ENCODE measurements around the gene NACC2.

NACC2 gene

GRCh38 chr9:136092741-136093140, 2.3 kb downstream of the NACC2 start:
- DNase-seq (ENCODE audit: low read depth), result no peak

DNA sequence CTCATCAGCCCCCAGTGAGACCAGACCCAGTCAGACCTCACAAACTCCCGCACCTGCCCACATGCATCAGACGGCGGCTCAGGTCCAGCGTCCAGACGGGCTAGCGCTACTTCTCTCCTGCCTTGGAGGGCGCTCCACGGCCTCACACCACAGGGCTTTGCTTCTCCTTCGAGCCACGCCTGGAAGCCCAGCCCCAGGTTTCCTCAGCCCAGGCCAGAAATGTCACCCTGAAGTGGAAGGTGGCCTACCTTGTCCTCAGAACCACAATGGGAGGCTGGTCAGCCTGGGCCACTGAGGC, 2.8 kb downstream of the NACC2 start:
- no peak for DNase-seq (ENCODE audit: low read depth)

DNA sequence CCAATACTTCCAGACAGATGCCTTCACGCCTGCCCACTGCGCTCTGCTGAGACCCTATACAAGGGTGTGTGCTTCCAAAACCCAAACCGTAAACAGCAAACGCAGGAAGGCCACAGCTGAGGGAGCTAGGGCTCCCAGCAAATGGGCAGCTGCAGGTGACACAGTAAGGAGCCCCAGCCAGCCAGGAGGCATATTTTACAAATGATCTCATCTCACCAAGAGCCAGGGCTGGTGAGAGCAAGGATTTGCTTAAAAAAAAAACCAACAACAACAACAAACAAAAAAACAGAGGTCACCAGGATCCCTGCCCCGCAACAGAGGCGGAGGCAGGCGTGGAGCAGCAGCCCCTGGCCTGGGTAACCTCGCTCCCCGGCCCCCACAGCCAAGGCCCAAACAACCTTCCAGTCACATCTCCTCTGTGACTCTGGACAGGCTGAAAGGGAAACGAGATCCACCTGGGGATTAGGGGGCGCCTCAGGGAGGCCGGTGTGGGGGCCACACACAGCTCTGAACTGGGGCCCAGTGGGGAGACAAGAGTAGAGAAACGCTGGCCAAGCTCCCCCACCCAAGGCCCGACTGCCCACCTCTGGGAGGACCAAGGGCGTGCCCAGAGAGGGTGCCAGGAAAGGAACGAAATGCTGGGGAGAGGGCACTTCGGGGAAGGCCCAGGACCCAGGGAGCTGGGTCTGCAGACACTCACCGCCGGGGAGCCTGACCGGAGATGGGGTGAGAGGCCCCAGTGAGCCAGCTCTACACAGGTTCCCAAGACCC, 3.3 kb downstream of the NACC2 start:
- DNase-seq (ENCODE audit: low read depth), result no peak

- no peak for DNase-seq (ENCODE audit: low read depth)
Measured at GRCh38 chr9:136090768-136091581, 4.1 kb downstream of the NACC2 start.

DNA sequence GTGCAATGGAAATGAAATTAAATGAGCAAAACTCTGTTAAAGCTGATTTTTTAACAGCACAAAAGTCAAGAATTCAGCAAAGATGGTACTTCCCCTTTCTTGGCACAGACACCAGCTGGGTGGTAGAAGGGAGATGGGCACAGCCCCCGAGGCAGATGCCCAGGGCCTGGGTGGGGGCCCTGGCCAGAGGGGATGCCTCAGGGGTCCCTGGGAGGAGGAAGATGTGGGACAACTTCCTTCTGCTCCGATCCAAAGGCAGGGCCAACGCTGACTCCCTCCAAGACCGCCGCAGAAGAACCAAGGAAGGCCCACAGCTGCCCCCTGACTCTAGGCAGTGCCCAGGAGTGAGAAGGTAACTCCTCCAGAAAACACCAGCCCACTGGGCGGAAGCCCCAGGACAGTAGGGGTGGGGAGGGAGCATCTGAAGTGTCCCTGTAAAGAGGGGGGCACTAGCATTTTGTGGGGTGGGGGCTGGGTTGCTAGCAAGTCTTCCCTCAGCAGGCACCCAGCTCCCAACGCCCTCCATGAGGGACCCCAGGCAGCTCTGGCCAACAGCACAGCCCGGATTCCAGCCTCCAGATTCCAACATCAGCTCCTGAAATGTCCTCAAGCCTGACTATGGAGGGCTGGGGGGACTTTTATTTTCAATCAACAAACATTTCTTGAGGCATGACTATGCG, 4.9 kb downstream of the NACC2 start:
- no peak for DNase-seq (ENCODE audit: low read depth)

GRCh38 chr9:136089697-136090045, 5.4 kb downstream of the NACC2 start:
- no peak for DNase-seq (ENCODE audit: low read depth)

DNA sequence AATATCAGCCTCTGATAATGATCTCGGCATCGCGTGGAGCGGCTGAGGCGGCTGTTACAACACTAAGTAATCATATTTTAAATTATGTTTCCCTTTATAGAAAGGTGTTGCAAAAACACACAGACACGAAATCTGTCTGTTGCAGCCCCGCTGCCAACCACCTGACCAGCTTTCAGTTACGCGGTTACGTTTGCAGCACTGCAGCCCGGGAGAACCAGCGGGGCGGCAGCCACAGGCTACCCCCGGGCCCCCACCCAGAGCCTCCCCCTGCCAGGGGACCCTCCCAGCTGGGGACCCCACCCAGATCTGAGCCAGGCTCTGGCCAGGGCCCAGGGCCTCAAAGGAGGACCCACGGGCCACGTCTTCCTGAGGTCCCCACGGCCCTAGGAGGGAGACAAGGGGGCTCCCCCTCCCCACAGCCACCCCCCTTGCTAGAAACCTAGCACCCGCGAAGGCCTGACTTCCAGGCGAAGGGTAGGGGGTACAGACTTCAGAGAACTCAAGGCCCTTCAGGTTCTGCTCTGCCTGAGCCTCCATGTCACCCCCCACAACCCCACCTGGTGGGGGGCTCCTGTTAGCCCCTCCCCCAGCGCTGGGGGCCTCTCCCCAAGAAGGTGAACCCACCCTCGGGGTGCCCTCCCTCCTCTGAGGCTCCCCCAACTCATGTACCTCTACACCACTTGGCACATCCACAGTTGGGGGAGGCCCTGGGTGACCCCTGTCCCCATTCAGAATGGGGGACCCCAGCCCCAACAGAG, 6.0 kb downstream of the NACC2 start:
- no peak for DNase-seq (ENCODE audit: low read depth)

DNA sequence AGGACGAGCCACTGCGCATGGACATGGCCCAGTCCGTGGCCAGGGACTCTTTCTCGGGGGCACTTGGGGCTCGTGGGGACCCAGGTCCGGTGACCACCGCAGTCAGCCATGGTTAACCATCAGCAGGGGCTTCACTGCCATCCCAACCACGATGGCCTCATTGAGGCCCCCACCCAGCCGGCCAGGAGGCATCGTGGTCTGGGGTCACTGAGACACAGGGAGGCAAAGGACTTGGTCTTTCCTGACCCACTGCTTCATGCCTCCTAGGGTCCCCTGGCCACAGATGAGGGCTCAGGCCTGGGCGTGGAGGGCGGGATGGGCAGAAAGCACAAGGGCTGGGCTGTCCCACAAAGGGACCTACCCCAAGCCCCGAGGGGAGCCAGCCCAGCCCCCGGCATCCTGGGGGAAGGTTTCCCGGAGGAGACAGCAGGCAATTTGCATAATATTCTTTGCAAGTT, 6.6 kb downstream of the NACC2 start:
- no peak for DNase-seq (ENCODE audit: low read depth)

- DNase-seq (ENCODE audit: low read depth), result no peak
Measured at GRCh38 chr9:136087741-136088480, 7.2 kb downstream of the NACC2 start.

DNA sequence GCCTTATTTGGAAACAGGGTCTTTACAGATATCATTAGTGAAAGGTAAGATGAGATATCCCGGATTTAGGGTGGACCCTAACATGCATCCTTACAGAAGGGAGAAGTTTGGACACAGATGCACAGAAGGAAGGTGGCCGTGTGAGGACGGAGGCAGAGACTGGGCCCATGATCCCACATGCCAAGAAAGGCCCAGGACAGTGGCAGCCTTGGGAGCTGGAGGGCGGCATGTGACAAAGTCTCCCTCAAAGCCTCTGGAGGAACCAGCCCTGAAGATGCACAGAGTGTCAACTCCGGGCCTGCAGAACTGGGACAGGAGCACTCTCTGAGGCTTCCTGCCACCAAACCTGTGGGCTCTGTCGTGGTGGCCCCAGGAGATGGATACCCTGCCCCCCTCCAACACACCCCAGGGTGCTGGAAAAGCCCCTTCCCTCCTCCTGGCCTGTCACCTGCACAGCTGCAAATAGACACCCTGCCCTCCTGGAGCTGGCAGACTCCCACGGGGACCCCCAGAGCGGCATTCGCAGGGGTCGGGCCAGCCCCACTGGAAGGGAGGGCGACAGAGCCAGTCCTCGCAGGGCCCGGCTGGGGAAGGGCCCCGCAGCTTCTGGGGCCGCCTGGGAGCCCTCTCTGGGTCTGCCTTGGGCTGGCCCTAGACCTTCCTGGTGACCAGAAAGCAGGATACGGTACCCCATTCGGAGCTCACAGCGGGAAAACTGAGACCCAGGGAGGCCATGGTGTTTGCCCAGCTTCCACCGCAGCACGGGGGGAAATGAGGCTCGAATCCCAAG, 7.9 kb downstream of the NACC2 start:
- no peak for DNase-seq (ENCODE audit: low read depth)

DNA sequence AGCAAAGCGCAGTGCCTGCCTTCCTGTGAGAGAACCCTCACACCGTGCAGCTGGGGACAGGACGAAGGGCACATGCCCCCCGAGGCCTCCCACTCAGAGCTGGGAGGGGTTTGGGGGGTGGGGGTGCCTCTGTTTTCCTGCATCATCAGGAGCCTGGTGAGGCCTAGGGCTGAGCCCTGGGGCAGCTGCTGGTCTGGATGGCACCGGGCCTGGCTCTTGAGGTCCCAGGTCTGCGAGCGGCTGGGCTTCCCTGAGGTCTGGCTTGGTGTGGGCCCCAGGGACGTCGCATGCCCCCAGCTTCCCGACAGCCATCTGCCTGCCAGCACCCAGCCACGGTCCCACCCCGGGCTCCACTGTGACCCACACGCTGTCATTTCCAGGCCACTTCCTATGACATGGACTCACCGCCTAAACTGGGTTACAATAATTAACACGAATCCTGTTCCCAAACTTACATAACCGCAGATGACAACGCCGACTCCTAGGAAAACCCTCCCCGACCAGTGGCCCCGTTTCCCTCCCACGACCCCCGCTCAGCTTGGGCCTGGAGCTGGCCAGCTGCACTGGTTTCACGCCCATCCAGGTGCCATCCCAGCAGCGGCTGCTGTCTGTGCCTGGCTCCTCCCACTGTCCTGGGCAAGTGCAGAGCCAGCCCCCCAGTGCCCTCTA, 8.7 kb downstream of the NACC2 start:
- DNase-seq (ENCODE audit: low read depth), result no peak

DNA sequence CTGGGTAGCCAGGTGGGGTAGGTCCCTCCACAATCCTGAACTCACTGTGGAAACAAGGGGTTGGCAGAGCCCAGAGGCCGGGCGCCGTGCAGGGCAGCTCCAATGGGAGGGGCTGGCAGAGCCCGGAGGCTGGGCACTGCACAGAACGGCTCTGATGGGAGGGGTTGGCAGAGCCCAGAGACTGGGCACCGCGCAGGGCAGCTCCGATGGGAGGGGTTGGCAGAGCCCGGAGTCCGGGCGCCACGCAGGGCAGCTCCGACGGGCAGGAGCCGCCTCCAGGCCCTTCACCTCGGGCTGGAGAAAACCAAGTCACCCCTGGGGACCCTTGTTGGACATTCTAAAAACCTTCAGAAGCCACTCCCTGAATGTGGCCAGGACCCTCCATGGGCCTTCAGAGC, 9.3 kb downstream of the NACC2 start:
- no peak for DNase-seq (ENCODE audit: low read depth)

- no peak for DNase-seq (ENCODE audit: low read depth)
Measured at GRCh38 chr9:136084063-136084944, 10.8 kb downstream of the NACC2 start.

DNA sequence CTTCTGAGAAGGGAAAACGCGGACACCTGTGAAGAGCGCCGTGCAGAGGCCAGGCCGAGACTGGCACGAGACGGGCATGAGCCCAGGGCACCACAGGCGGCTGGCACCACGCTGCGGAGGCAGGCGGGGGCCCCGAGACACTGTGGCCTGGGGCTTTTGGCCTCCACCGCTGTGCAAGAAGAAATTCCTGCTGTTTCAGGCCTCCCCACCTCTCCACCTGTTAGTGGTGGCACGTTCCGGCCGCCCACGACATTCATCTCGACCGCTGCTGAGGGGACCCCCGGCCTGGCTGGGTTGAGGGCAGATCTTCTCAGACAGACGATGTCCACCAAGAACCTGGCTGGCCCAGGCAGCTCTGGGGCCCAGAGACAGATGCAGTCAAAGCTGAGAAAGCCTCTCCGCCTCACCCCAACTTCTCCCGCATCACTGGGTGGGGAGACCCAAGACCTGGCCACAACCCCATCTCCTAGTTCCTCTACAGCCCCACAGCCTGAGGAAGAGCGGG, 11.5 kb downstream of the NACC2 start:
- no peak for DNase-seq (ENCODE audit: low read depth)

DNA sequence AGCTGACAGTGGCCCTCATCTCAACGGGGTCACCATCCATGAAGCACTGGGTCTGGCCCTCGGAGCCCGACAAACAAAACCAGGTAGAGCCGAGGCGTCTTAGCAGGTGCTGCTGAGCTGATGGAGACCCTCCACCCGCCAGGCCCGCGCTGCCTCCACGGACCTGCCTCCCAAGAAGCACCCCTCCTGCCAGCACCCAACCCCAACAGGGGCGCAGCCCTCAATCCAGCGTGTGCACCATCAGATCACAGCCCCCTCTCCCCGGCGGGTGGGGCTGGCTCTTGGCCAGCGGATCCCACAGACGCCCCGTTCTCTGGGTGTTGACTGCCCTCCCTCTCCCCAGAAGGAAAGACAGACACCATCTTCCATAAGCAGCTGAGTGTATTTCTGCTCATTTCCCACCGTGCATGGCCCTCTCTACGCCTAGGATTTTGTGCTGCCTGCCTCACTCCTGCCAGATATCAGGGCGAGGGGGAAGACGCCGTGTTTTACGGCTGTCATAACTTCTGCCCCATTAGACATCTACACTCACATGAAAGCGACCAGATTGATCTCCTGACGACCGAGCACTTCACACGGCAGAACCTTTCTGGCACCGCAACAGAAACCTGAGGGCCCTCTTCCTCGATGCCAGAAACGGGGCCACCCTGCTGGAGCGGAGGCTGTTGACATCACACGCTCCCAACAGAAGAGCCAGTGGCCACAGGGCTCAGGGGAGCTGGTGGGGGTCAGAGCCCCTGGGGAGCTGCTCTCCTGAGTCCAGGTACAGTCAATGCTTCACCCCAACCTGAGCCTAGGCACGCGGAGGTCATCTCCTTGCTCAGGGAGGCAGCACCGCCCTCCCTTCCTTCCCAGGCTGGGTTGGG, 12.4 kb downstream of the NACC2 start:
- no peak for DNase-seq (ENCODE audit: low read depth)

GRCh38 chr9:136081826-136082495, 13.1 kb downstream of the NACC2 start:
- DNase-seq (ENCODE audit: low read depth), result no peak

DNA sequence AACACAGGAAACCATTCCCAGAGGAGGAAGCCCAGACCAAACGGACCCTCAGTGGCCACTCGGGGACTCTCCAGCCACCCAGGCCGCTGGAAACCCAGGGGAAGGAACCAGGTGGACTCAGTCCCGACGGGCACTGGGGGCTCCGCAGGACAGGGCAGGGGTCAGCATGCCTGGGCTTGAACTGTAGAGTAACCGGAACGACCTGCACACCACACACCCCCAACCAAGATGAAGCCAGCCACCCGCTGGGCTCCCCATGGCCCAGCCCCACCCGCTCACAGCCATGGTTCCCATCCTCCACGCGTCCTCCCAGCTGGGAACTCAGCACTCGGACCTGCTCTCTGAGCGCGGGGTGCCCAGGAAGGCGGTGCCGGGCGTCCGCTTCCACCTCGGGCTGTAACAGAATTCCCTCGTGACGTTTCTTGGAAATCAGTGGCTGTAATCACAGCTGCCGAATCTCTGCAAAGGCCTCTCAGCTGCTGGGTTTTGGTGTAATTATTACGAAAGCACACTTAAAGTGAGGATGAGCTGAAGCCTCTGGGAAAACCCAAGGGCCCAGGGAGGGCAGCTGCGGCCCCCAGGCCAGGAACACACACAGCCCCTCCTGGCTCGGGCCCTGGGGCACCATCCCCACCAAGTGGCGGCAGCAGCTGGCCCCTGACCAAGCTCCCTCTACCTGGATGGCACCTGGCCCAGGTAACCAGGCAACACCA, 13.8 kb downstream of the NACC2 start:
- no peak for DNase-seq (ENCODE audit: low read depth)
